Dermis blood vessel endothelial cell (primary cell): Measurements from ENCODE around the gene PRKCZ. TPM values are rescaled to one million over a fixed set of nuclear protein-coding genes. Genes with fewer than 3 reads are reported as not detected.
"Not testable (repeated sequence)": the region's sequence is repeated elsewhere in the genome, so short reads cannot be mapped to it uniquely, and the experiment has no call there.

ENCODE experiments used
- DNase-seq: peaks from one replicate; pipeline ENCODE4 v3.0.0; 2010
- total RNA-seq: library from RNA; depleted of rRNA; stranded (reverse); fragments of >200 nt; gene quantifications from 2 replicates; pipeline ENCODE4 v1.2.3, GENCODE V29; 2014

PRKCZ gene
- total RNA-seq, 1 donor from 2014 or later, result 22.8 TPM

DNA sequence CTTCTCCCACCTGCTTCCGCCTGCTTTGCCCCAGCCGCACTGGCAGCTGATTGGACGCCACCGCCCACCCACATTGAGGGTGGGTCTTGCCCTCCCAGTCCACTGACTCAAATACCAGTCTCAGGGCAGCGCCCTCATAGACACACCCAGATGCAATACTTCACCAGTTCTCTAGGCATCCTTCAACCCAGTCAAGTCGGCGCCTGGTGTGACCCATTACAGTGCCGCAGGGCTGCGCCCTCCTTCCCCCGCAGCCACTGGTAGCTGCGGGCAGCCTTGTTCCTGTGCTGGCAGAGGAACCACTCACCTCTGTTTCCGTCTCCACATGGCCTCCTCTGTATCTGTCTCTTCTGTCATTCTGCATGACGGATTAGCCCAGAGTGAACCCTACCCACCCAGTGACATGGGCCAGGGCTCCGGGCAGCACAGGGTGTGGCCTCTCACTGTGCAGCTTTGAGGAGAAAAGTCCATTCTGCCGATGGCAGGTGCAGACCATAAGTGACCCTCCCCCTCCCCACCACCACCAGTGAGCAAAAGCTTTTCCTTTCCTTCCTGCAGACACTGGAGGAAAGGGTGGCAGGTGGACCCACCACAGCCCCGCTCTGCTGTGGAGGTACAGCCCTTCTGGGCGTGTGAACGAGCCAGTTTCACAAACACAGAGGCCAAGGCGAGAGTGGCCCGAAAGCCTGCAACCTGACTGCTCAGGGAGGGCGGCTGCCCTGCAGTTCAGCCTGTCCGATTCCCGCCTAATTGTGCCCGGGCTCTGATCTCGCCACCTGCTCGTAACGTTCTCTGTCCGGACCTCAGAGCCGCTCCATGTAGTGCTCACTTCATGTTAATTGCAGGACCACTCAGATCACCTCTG is 87.3 kb downstream of the PRKCZ start:
- no peak for DNase-seq

DNA sequence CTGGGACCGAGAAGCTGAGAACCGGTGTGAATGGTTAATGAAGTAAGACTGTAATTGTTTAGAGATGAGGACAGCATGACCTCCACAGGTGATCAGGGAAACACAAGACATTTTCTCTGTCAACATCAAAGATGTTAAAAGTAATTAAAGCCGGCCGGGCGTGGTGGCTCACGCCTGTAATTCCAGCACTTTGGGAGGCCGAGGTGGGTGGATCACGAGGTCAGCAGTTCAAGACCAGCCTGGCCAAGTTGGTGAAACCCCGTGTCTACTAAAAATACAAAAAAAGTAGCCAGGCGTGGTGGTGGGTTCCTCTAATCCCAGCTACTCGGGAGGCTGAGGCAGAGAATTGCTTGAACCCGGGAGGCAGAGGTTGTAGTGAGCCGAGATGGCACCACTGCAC is 88.9 kb downstream of the PRKCZ start:
- not testable (repeated sequence) for DNase-seq

DNA sequence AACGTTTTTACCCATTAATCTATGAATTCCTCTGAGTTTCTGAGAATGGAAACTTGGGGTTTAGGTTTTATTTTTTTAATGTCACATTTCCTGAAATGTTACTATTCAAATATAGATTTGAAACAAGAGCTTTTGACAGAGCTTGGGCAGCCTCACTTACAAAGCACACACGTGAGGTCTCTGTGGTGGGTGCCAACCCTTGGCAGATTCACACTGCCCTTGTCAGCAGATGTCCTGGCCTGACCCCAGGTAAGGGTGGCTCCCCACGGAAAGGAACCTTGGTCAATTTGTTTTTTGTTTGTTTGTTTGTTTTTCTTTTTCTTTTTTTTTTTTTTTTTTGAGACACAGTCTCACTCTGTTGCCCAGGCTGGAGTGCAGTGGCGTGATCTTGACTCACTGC is 90.8 kb downstream of the PRKCZ start:
- DNase-seq, result no peak

DNA sequence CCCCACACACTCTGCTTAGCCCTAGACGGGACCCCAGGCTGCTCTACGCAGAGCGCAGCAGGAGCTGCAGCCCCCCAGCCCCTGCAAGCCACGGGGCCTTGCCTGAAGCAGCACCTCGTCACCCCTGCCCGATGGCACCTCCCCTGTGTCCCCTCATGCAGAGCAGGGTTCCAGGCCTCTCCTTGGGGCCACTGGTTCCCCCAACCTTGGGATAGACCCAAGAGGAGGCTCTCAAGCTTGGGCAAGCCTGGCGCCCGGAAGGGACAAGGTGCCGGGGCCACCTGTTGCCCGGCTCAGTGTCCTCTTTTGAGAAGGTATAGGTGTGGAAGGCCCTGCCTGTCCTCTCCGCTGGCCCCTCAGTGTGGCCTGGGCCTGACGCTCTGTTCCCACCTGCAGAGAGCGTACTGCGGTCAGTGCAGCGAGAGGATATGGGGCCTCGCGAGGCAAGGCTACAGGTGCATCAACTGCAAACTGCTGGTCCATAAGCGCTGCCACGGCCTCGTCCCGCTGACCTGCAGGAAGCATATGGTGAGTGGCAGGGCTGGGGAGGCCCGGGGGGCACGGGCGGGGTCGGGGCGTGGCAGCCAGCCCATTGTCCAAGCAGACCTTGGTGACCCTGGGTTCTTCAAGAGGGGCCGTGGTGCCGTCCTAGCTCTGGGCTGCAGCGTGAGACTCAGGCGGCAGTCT is 93.7 kb downstream of the PRKCZ start:
- DNase-seq, result no peak

DNA sequence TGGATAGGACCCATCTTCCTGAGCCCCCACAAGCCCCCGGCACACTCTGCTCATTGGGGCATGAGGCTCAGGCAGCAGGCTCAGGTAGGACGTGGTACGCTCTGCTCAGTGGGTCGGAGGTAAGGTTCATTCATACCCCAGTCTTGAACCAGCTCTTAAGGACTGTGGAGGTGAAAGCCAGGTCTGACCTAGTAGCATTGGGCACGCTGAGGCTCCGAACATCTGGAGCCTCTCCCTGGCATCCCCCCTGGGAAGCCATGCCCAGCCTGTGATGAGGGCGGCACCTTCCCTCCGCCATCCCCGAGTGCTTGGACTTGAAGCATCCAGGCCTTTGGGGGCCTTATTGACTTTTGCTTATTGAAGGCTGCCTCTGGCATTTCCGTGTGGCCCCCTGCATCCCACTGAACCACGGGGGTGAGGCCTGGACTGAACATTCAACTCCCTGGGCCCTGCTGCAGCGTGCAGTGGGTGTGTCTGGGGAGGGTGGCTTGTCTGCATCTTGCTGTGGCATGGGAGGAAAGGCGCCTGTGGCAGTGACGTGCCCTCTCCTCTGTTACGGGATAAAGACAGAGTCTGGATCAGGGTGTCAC is 94.4 kb downstream of the PRKCZ start:
- no peak for DNase-seq

DNA sequence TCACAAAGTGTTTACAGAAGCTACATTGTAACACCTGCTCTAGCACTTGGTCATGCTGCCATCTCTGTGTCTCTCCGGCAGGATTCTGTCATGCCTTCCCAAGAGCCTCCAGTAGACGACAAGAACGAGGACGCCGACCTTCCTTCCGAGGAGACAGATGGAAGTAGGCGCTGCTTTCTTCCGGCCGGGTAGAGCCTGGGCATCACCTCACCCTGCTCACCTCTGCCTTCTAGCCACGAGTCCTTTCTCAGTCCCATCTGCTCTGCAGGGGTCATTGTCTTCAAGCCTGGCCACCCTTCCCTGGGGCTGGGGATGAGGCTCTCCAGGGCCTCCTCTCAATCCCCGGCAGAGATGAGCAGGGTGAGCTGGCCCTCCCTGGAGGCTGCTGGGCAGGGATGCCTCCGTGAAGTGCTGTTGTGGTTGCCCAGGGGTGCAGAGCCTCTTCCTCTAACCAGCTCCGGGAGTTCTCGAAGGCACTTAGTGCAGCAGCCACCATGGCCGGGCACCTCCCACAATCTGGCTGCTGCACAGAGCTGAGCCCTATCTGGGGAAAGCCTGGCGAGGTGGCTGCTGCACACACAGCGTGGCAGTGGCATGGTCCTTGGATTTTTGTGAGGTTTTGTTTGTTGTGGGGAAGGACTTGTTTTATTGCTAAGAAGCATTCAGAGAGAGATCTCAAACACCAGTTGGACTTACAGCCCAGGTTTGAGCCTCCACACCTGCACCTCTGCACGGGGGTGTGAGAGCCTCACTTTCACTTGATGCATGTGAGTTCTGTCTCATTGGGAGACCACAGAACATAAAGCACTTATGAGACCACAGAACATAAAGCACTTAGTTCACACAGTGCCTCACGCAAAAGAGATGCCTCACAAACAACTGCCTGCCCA is 96.0 kb downstream of the PRKCZ start:
- no peak for DNase-seq

DNA sequence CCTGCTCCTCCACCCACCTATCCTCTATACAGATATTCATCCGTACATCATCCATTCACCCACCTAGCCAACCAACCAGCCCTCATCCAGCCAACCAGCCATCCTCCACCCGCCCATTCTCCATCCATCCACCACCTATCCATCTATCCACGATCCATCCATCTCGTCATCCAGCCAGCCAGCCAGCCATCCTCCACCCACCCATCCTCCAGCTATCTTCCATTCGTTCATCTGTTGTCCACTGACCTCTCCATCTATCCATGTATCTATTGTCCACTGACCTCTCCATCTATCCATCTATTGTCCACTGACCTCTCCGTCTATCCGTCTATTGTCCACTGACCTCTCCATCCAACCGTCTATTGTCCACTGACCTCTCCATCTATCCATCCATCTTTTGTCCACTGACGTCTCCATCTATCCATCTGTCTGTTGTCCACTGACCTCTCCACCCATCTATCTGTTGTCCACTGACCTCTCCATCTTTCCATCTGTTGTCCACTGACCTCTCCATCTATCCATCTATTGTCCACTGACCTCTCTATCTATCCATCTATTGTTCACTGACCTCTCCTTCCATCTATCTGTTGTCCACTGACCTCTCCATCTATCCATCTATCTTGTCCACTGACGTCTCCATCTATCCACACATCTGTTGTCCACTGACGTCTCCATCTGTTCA is 96.8 kb downstream of the PRKCZ start:
- no peak for DNase-seq

DNA sequence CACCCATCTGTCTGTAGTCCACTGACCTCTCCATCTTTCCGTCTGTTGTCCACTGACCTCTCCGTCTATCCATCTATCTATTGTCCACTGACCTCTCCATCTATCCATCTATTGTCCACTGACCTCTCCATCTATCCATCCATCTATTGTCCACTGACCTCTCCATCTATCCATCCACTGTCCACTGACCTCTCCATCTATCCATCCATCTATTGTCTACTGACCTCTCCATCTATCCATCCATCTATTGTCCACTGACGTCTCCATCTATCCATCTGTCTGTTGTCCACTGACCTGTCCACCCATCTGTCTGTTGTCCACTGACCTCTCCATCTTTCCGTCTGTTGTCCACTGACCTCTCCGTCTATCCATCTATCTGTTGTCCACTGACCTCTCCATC is 97.7 kb downstream of the PRKCZ start:
- DNase-seq, result not testable (repeated sequence)

DNA sequence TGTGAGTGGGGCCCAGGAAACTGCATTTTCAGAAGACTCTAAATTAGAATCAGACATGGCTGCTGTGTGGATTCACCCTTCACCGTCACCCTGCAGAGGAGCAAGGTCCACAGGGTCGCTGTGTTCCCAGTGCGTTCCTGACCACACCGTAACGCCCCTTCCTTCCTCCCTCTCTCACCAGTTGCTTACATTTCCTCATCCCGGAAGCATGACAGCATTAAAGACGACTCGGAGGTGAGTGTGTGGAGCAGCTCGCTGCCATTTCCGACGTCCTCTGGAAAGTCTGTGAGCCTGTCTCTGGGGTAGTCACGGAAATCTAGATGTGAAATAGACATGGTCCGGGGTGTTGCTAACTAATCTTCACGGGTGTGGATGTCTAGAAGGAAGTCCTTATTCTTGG is 98.5 kb downstream of the PRKCZ start:
- DNase-seq, result peak; percentile 77

DNA sequence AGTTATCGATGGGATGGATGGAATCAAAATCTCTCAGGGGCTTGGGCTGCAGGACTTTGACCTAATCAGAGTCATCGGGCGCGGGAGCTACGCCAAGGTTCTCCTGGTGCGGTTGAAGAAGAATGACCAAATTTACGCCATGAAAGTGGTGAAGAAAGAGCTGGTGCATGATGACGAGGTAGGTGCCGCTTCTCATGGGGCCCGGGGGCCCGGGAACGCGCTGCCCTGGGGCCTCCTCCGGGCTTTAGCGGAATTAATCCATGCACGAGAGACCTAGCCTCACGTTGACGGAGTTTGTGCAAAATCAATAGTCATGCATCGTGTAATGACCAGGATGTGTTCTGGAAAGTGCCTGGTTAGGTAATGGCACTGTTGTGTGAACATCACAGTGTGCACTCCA is 100.6 kb downstream of the PRKCZ start:
- no peak for DNase-seq

DNA sequence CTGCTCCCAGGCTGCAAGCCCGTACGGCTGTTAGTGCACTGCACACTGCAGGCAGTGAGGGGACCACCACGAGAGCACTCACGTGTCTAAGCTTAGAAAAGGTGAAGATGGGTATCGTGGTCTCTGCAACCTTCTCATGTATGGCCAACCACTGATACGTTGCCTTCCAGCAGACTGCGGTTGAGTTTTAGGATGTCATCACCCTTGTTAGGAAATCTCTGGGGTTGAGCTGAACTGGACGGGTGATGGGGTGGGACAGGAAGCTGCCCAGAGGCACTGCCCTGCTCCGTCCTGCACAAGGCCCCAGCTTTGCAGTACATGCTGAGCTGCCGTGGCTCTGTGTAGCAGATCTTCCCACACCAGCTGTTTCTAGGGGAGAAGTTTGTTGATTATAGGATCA is 101.0 kb downstream of the PRKCZ start:
- no peak for DNase-seq

DNA sequence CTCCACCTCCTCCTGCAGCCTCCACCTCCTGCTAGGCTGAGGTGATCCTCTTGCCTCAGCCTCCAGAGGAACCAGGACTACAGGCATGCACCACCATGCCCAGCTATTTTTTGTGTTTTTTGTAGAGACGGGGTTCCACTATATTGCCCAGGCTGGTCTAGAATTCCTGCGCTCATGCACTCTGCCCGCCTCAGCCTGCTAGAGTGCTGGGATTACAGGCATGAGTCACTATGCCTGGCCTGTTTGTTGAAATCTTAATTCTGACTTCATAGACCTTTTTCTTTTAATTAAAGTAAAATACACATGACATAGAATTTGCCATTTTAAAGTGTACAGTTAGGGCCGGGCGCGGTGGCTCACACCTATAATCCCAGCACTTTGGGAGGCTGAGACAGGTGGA is 101.7 kb downstream of the PRKCZ start:
- DNase-seq, result no peak

DNA sequence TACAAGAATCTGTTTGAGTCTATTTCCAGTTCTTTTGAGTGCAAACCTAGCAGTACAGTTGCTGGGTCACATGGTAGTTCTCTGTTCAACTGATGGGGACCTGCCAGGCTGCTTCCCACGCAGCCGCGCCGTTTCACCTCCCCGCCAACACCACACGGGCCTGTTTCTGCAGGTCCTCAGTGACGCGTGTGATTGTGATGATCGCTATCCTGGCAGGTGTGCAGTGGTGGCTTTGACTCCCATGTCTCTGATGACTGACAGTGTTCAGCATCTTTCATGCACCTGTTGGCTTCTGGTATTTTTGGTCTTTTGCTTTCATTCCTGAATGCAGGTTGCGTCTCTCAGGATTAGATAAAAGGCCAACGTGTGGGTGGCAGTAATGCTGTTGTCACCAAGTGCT is 102.7 kb downstream of the PRKCZ start:
- no peak for DNase-seq

DNA sequence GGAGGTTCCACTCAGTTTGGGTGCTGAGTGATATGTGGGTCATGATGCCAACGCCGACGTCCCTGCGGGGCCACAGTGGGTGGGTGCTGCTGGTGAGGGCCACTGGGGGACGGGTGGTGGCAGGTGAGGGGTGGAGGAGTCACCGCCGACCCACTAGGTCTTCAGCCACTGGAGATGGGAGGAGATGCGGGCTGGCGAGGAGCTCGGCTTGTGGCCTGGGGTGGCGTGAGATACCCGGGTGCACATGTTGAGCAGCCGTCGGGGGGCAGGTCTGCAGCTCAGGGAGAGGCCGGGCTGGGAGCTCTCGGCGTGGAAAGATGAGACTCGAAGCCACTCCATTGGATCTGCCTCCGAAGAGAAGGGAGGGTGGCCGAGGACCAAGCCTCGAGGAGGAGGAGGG is 103.8 kb downstream of the PRKCZ start:
- no peak for DNase-seq

DNA sequence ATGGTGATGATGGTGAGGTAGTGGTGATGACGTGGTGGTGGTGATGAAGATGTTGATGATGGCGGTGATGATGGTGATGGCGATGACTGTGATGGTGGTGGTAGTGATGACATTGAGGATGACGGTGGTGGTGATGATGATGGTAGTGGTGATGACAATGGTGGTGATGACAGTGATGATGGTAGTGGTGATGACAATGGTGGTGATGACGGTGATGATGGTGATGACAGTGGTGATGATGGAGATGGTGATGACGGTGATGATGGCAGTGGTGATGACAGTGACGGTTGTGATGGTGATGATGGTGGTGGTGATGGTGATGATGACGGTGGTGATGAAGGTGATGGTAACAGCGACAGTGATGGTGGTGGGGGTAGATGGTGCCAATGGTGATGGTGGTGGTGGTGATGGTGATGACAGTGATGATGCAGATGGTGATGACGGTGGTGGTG is 105.0 kb downstream of the PRKCZ start:
- no peak for DNase-seq

DNA sequence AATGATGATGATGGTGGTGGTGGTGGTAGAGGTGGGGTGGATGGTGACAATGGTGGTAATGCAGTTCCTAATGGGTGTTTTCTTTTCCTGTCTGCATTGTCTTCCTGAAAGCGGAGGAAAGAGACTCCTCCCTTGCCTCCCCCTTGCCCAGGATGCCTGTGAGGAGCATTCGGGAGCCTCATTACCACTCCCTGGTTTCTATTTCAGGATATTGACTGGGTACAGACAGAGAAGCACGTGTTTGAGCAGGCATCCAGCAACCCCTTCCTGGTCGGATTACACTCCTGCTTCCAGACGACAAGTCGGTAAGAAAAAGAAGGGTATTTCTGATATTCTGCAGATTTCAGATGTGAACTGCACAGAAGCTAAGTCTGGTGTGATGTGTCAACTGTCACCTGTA is 105.6 kb downstream of the PRKCZ start:
- no peak for DNase-seq

DNA sequence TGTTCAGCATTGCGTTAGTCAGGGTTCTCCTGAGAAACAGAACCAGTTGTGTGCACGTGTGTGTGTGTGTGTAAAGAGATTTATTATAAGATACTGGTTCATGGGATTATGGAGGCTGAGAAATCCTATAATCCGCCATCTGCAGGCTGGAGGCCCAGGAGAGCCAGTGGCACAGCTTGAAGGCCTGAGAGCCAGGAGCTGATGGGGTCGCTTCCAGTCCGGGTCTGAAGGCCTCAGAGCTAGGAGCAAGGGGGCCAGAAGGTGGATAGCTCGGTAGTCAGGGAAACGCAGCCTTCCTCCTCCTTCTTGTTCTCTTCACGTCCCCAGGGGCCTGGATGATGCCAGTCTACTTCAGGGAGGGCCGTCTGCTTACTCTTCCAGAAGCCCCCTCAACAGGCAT is 106.7 kb downstream of the PRKCZ start:
- DNase-seq, result no peak

DNA sequence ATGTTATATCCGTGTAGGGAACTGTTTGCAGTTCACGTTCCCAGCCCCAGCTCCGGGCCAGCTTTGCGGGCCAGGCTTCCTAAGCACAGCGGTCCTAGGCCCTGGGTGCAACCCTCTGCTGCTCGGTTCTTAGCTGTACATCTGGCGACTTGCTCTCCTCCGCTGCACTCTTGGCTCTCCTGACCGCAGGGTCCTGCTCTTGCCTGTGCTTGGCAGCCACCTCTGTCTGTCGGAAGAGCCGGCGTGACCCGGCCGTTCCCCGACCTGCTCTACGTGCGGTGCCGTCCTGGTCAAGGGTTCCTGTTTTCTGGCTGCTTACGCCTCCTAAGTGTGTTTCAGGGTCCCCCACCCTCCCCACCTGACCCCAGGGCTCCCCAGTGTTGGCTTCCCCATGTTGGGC is 107.6 kb downstream of the PRKCZ start:
- DNase-seq, result no peak

DNA sequence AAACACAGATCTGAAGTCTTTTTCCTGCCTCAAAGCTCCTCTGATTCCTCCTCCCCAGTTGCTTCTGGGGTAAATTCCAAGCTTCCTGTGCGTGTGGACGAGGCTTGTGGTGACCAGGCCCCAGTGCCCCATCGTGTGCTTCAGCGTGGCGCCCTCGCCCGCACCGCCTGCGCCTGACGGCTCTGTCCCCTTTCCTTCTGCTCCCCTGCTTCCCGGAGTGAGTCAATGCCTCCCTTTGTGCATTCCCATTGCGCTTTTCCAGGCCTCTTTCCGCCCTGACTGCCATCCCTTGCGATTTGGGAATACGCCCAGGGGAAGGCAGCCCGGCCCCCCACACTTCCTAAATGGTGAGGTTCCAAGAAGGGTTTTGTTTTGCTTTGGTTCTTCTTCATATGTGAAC is 108.1 kb downstream of the PRKCZ start:
- DNase-seq, result no peak

DNA sequence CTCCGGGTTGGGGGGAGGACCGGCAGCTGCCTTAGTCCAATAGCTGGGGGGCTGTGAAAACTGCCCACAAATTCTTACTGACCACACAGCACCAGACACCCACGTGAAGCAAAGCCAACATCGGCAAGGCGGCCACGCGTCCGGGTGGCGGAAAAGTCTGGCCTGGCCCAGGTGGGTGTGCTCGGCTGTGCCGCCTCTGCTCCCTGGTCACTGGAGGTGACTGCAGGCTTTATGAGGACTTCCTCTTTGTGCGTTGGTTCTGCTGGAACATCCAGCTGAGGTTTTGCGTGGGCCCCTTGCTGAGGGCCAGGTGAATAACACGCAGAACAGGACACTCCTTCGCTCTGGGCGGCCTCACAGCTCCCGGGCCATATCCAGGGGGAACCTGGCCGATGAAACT is 108.9 kb downstream of the PRKCZ start:
- no peak for DNase-seq

DNA sequence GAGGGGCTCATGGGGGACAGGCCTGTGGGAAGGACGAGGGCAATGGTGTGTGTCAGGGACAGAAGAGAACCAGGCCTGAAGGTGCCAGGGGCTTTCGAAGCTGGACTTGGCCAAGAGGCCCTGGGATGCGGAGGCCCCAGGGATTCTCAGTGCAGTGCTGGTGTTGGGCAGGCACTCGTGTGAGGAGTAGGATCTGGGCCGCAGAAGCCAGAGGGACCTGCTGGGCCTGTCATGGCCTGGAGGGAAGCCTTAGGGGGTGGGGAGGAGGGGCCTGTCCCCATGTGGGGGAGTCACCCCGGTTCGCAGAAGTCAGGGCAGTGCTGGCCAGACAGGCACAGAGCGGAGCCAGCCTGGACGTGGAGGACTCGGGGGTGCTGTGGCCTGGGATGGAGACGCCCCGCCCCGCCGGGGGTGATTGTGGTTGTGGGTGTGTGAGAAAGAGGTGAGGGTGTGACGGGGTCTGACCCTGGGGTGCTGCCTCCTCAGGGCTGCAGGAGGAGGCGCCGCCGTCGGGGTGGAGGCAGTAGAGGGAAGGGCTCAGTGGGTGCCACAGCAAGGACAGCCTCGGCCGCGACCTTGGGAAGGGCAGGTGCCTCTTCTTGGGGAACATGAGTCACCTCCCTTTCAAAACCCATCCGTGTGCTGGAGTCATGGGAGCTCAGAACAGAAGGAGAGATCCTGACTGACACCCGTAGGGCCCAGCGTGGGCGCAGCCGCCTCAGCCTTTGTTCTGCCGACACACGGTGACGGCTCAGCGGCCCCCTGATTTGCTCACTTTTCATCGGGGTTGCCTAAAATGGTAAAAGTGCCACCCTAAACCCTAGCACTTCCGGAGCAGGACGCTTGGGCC is 110.5 kb downstream of the PRKCZ start:
- DNase-seq, result no peak
